ENCODE data around the gene CMSS1.

The CMSS1 gene

DNA sequence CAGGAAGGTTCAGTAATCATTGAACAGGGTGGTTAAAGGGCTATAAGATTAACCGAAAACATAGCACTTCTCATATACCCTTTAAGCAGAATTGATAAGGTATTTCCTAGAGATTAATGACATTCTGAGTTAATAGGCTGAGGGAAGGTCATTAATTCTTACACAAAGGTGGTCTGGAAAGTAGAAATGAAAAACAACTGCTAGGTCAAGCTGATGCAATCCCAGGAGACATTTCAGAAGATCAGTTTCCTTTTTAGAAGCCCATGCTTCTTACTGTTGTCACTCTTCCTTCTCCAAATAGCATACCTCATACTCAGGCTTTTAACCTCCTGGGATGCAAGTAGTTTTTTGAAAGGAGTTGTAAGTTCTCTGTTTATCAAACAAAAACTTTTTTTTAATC, 287.8 kb downstream of the CMSS1 start:
- H3K4me3 ChIP-seq (ENCODE audit: low read depth, low read length) = no peak overlapping the region
- no peak for TF ChIP-seq CTCF (IDR thresholded peaks at IDR 0.05; ENCODE audit: low read depth, low read length, missing control alignments)
- in situ Hi-C loops (cut with HindIII; ENCODE audit: low sequenced_read_pairs) = no loop called here
- no peak for DNase-seq (ENCODE audit: low read depth)

GRCh38 chr3:100106094-100106493, 288.4 kb downstream of the CMSS1 start:
- no peak for TF ChIP-seq CTCF (IDR thresholded peaks at IDR 0.05; ENCODE audit: low read depth, low read length, missing control alignments)
- no peak for DNase-seq (ENCODE audit: low read depth)
- in situ Hi-C loops (cut with HindIII; ENCODE audit: low sequenced_read_pairs) = no loop called here
- H3K4me3 ChIP-seq (ENCODE audit: low read depth, low read length) = no peak overlapping the region

GRCh38 chr3:100106531-100107141, 289.0 kb downstream of the CMSS1 start:
- H3K4me3 ChIP-seq (ENCODE audit: low read depth, low read length) = no peak overlapping the region
- no peak for TF ChIP-seq CTCF (IDR thresholded peaks at IDR 0.05; ENCODE audit: low read depth, low read length, missing control alignments)
- peak; percentile 57 for DNase-seq (ENCODE audit: low read depth)
- in situ Hi-C loops (cut with HindIII; ENCODE audit: low sequenced_read_pairs) = no loop called here

DNA sequence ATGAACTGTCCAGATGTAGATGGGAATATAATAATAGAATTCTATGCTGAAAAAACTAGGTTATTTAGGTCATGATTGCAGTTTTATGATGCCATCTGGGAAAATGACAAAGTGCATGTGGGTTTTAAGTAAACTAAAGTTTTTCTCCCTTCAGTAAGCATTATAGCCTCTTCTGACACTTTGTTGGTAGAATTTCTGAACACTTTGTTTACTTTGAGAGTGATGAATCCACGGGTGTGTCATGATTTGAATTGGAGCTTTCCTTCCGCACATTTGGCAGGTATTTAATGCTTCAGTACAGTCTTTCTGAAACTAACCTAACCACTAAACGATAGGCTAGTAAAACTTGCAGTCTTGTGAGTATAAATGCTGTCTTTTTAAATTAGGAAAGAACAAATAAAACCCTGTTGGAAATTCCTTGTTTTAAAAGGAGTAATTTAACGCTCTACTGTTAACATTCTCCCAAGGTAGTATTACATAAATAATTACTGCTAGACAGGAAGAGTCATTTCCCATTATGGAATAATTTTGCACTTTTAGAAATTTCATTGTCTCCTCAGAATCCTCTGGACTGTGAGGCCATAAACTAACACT, 289.7 kb downstream of the CMSS1 start:
- no peak for DNase-seq (ENCODE audit: low read depth)
- in situ Hi-C loops (cut with HindIII; ENCODE audit: low sequenced_read_pairs) = no loop called here

DNA sequence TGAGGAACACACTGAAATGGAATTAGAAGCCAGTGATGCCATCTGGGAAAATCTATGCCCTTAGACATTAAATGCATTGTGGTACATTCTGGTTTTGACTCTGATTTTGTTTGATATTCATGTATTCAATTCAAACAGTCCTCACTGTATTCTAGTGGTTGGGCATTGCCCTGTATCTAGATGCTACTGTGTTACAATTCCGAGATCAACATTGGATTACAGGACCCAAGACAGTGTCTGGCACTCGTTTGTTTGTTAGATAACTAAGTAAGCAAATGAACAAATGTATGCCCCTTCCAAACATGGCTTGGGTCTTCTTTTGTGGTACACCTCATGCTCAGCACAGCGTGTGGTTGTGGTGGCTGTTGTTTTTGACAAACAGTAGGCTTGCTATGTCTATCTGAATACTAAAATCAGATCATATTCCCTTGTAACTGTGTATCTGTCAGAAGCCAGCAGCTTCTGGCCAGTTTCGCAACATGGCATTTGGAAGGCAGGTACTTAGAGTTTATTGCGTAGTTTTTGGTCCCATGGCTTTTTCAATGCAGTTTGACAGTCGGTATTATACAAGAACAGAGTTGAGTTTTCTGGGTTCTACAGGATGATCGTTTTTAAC, 290.9 kb downstream of the CMSS1 start:
- no peak for TF ChIP-seq CTCF (IDR thresholded peaks at IDR 0.05; ENCODE audit: low read depth, low read length, missing control alignments)
- DNase-seq (ENCODE audit: low read depth) = no peak
- H3K4me3 ChIP-seq (ENCODE audit: low read depth, low read length) = no peak overlapping the region
- in situ Hi-C loops (cut with HindIII; ENCODE audit: low sequenced_read_pairs) = no loop called here

More for the DNA sequence above, 289.7 kb downstream of the CMSS1 start:
- no peak overlapping the region for H3K4me3 ChIP-seq (ENCODE audit: low read depth, low read length)
- TF ChIP-seq CTCF (IDR thresholded peaks at IDR 0.05; ENCODE audit: low read depth, low read length, missing control alignments) = no peak

GRCh38 chr3:100110162-100110561, 292.5 kb downstream of the CMSS1 start:
- TF ChIP-seq CTCF (IDR thresholded peaks at IDR 0.05; ENCODE audit: low read depth, low read length, missing control alignments) = no peak
- H3K4me3 ChIP-seq (ENCODE audit: low read depth, low read length) = no peak overlapping the region
- in situ Hi-C loops (cut with HindIII; ENCODE audit: low sequenced_read_pairs) = no loop called here
- DNase-seq (ENCODE audit: low read depth) = no peak
